T-helper 1 cell treated with Interleukin-12 subunit alpha and Interleukin-12 subunit beta and Interleukin-4 antibody, amounts not matched to agents 30 μg/mL and 1 μg/mL, for 36 hours (primary cell): Measurements from ENCODE around the gene PIK3C2G.

Experiments
- H3K27ac Mint-ChIP-seq: one replicate; pipeline ENCODE4 v1.8.0; 2021; ENCODE audit warnings: mild to moderate bottlenecking, mixed read lengths
- H3K27me3 Mint-ChIP-seq: one replicate; pipeline ENCODE4 v1.8.0; 2021; ENCODE audit warnings: low read depth, mixed read lengths
- H3K36me3 Mint-ChIP-seq: one replicate; pipeline ENCODE4 v1.8.0; 2021; ENCODE audit warnings: low read depth, mixed read lengths
- H3K4me1 Mint-ChIP-seq: one replicate; pipeline ENCODE4 v1.8.0; 2021; ENCODE audit warnings: low read depth, mixed read lengths
- H3K4me3 Mint-ChIP-seq: one replicate; pipeline ENCODE4 v1.8.0; 2021; ENCODE audit warnings: mild to moderate bottlenecking, moderate library complexity, mixed read lengths
- H3K9me3 Mint-ChIP-seq: one replicate; pipeline ENCODE4 v1.8.0; 2021; ENCODE audit warnings: mixed read lengths

PIK3C2G gene

DNA sequence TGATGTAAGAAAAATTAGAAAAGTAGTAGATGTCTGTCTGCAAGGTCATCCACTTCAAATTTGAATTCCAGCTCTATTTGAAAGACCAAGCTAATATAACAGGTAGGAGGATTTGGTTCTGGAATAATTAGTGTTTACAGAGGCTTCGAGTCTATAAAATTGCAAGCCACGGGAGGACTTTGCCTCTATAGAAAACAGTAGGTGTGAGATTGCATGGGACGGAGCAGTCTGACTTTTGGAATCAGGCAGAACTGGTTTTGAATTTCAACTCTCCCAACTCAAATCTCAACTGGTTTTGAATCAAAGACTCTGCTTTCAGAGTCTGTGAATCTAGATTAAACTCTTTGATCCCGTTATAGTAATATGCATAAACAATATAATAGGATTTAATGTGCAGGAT, 82.4 kb downstream of the PIK3C2G start:
- no peaks in the 10 kb centered on the region for H3K9me3 Mint-ChIP-seq
- no peaks in the 10 kb centered on the region for H3K36me3 Mint-ChIP-seq
- no peaks in the 10 kb centered on the region for H3K27me3 Mint-ChIP-seq
- no peak overlapping the region for H3K4me3 Mint-ChIP-seq
- no peaks in the 10 kb centered on the region for H3K4me1 Mint-ChIP-seq
- no peak overlapping the region for H3K27ac Mint-ChIP-seq

- H3K27ac Mint-ChIP-seq: no peak overlapping the region
- H3K4me1 Mint-ChIP-seq: no peaks in the 10 kb centered on the region
- H3K36me3 Mint-ChIP-seq: no peaks in the 10 kb centered on the region
- H3K9me3 Mint-ChIP-seq: no peaks in the 10 kb centered on the region
- no peaks in the 10 kb centered on the region for H3K27me3 Mint-ChIP-seq
- no peak overlapping the region for H3K4me3 Mint-ChIP-seq
Measured at GRCh38 chr12:18345021-18345735, 83.9 kb downstream of the PIK3C2G start.

GRCh38 chr12:18352312-18352711, 91.0 kb downstream of the PIK3C2G start:
- Mint-ChIP-seq H3K4me3 (no peak overlapping the region), H3K27me3 (no peaks in the 10 kb centered on the region), H3K9me3 (peaks cover 5% of the 10 kb centered on the region), H3K36me3 (no peaks in the 10 kb centered on the region), H3K4me1 (no peaks in the 10 kb centered on the region), H3K27ac (no peak overlapping the region)

GRCh38 chr12:18355429-18355828, 94.1 kb downstream of the PIK3C2G start:
- no peak overlapping the region for H3K27ac Mint-ChIP-seq
- no peaks in the 10 kb centered on the region for H3K36me3 Mint-ChIP-seq
- peaks cover 5% of the 10 kb centered on the region for H3K9me3 Mint-ChIP-seq
- H3K4me3 Mint-ChIP-seq: no peak overlapping the region
- H3K27me3 Mint-ChIP-seq: no peaks in the 10 kb centered on the region
- H3K4me1 Mint-ChIP-seq: no peaks in the 10 kb centered on the region

- H3K9me3 Mint-ChIP-seq: peaks cover 5% of the 10 kb centered on the region
- H3K27me3 Mint-ChIP-seq: no peaks in the 10 kb centered on the region
- no peak overlapping the region for H3K4me3 Mint-ChIP-seq
- no peaks in the 10 kb centered on the region for H3K4me1 Mint-ChIP-seq
- H3K27ac Mint-ChIP-seq: no peak overlapping the region
- no peaks in the 10 kb centered on the region for H3K36me3 Mint-ChIP-seq
Measured at GRCh38 chr12:18358077-18358476, 96.8 kb downstream of the PIK3C2G start.

GRCh38 chr12:18358930-18359329, 97.6 kb downstream of the PIK3C2G start:
- no peaks in the 10 kb centered on the region for H3K27me3 Mint-ChIP-seq
- H3K4me3 Mint-ChIP-seq: no peak overlapping the region
- no peaks in the 10 kb centered on the region for H3K36me3 Mint-ChIP-seq
- H3K9me3 Mint-ChIP-seq: peaks cover 5% of the 10 kb centered on the region
- no peaks in the 10 kb centered on the region for H3K4me1 Mint-ChIP-seq
- H3K27ac Mint-ChIP-seq: no peak overlapping the region

GRCh38 chr12:18361433-18361832, 100.1 kb downstream of the PIK3C2G start:
- Mint-ChIP-seq H3K4me1 (no peaks in the 10 kb centered on the region), H3K36me3 (no peaks in the 10 kb centered on the region), H3K4me3 (no peak overlapping the region), H3K27me3 (no peaks in the 10 kb centered on the region), H3K9me3 (peaks cover 7% of the 10 kb centered on the region), H3K27ac (no peak overlapping the region)

GRCh38 chr12:18363321-18363720, 102.0 kb downstream of the PIK3C2G start:
- Mint-ChIP-seq H3K9me3 (peaks cover 7% of the 10 kb centered on the region), H3K4me3 (no peak overlapping the region), H3K27me3 (no peaks in the 10 kb centered on the region), H3K27ac (no peak overlapping the region), H3K4me1 (no peaks in the 10 kb centered on the region), H3K36me3 (no peaks in the 10 kb centered on the region)

- H3K27me3 Mint-ChIP-seq: no peaks in the 10 kb centered on the region
- no peak overlapping the region for H3K27ac Mint-ChIP-seq
- no peaks in the 10 kb centered on the region for H3K4me1 Mint-ChIP-seq
- H3K36me3 Mint-ChIP-seq: no peaks in the 10 kb centered on the region
- peaks cover 26% of the 10 kb centered on the region for H3K9me3 Mint-ChIP-seq
- H3K4me3 Mint-ChIP-seq: no peak overlapping the region
Measured at GRCh38 chr12:18368594-18368993, 107.3 kb downstream of the PIK3C2G start.

DNA sequence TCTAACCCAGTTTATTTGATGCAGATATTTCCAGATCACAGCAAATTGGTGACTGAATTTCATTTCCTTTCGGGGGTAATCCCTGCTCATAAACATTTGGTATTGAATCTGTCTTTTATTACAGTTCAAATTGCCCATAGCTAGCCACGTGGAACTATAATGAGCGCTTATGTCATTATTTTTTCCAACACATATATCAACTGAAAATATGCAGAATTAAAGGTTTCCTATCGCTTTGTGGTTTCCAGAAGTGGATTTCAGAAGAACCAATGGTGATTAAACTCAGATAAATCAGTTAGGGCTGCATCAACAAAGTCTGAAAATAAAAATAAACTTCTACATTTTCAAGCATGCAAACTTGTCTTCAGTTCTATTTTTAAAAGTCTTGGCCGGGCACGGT, 111.9 kb downstream of the PIK3C2G start:
- H3K27me3 Mint-ChIP-seq: no peaks in the 10 kb centered on the region
- no peaks in the 10 kb centered on the region for H3K36me3 Mint-ChIP-seq
- peaks cover 23% of the 10 kb centered on the region for H3K9me3 Mint-ChIP-seq
- H3K4me3 Mint-ChIP-seq: no peak overlapping the region
- H3K4me1 Mint-ChIP-seq: no peaks in the 10 kb centered on the region
- H3K27ac Mint-ChIP-seq: no peak overlapping the region

GRCh38 chr12:18375131-18375530, 113.8 kb downstream of the PIK3C2G start:
- H3K4me1 Mint-ChIP-seq: no peaks in the 10 kb centered on the region
- H3K9me3 Mint-ChIP-seq: peaks cover 16% of the 10 kb centered on the region
- H3K36me3 Mint-ChIP-seq: no peaks in the 10 kb centered on the region
- H3K27me3 Mint-ChIP-seq: no peaks in the 10 kb centered on the region
- no peak overlapping the region for H3K27ac Mint-ChIP-seq
- H3K4me3 Mint-ChIP-seq: no peak overlapping the region

- Mint-ChIP-seq H3K4me3 (no peak overlapping the region), H3K27ac (no peak overlapping the region), H3K36me3 (no peaks in the 10 kb centered on the region), H3K27me3 (no peaks in the 10 kb centered on the region), H3K9me3 (peaks cover 14% of the 10 kb centered on the region), H3K4me1 (no peaks in the 10 kb centered on the region)
Measured at GRCh38 chr12:18375583-18375982, 114.3 kb downstream of the PIK3C2G start.

DNA sequence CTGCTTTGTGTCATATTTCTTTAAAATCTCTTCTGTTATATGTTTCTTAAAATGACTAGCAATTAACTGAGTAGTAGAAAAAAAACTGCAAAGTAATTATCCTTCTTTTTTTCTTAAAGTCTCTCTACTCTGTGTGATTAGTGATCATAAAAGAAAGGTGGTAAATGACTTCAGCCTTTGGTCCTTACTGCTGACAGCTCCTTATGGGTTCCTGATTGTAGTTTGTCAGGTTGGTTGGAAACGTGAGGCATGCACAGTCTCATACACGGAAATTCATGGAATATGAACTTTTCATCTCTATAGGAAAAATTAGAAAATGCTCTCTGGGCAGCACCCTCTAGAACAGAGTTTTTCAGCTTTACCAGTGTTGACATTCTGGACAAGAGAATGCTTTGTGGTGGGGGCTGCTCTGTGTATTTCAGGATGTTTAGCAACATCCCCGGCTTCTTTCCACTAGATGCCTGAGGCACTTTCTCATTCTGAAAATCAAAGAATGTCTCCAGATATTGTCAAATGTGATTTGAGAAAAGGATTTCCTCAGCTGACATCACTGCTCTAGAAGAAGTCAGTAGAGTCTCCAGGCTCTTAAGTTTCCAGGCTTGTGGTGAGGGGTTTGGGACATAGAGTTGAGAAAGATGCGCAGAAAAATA, 121.0 kb downstream of the PIK3C2G start:
- H3K4me3 Mint-ChIP-seq: no peak overlapping the region
- H3K27me3 Mint-ChIP-seq: no peaks in the 10 kb centered on the region
- no peaks in the 10 kb centered on the region for H3K4me1 Mint-ChIP-seq
- H3K27ac Mint-ChIP-seq: no peak overlapping the region
- H3K36me3 Mint-ChIP-seq: no peaks in the 10 kb centered on the region
- peaks cover 31% of the 10 kb centered on the region for H3K9me3 Mint-ChIP-seq

DNA sequence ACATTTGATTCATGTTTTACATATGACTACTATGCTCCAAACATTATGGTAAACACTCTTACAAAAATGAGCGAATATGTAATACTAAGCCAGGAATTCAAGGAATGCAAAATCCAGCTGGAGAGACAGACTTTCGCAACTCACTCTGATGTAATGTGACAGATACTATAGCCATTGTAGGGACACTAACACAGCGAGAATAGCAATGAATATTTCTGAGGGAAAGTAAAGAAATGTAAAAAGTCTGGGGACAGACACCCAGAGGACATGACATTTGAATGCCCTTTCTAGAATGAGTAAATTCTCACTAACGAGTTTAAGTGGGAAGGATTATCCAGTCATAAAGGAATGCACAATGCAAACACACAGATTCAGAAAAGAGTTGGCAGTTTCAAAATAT, 121.9 kb downstream of the PIK3C2G start:
- no peaks in the 10 kb centered on the region for H3K36me3 Mint-ChIP-seq

GRCh38 chr12:18387706-18388105, 126.4 kb downstream of the PIK3C2G start:
- H3K4me3 Mint-ChIP-seq: no peak overlapping the region
- no peaks in the 10 kb centered on the region for H3K36me3 Mint-ChIP-seq
- H3K4me1 Mint-ChIP-seq: no peaks in the 10 kb centered on the region
- H3K27ac Mint-ChIP-seq: no peak overlapping the region
- no peaks in the 10 kb centered on the region for H3K27me3 Mint-ChIP-seq
- peaks cover 34% of the 10 kb centered on the region for H3K9me3 Mint-ChIP-seq

More for the DNA sequence above, 121.9 kb downstream of the PIK3C2G start:
- Mint-ChIP-seq H3K9me3 (peaks cover 35% of the 10 kb centered on the region), H3K4me1 (no peaks in the 10 kb centered on the region), H3K27me3 (no peaks in the 10 kb centered on the region), H3K27ac (no peak overlapping the region), H3K4me3 (no peak overlapping the region)
